WTC11 (cell line): ENCODE results near the gene S100A7. TPM values are rescaled to one million over a fixed set of nuclear protein-coding genes. Genes with fewer than 3 reads are reported as not detected.

ENCODE experiments used
- ATAC-seq: fragments of 200-7000 bp; cut with Tn5 transposase; 2 replicates; pipeline ENCODE4 v1.10.0; 2021; ENCODE audit warnings: mild to moderate bottlenecking, moderate library complexity
- CTCF ChIA-PET: fragments of 300-600 bp; sonication (Branson Sonifier 250); formaldehyde crosslinking; loops from one replicate; lab custom pipeline; 2021; ENCODE audit warnings: antibody characterized with exemption; lab: Charles Lee
- POLR2A ChIA-PET: fragments of 350-600 bp; sonication (Branson Sonifier 250); formaldehyde crosslinking; loops from one replicate; lab custom pipeline; 2021; ENCODE audit warnings: antibody characterized with exemption; lab: Charles Lee
- DNase-seq: peaks from one replicate; pipeline ENCODE4 v3.0.0; 2021; ENCODE audit warnings: low spot score
- H3K27ac Mint-ChIP-seq: 2 replicates; pipeline ENCODE4 v1.8.0; 2021; ENCODE audit warnings: mixed read lengths
- H3K27me3 Mint-ChIP-seq: 2 replicates; pipeline ENCODE4 v1.8.0; 2021; ENCODE audit warnings: low read depth, mild to moderate bottlenecking, moderate library complexity, mixed read lengths
- H3K36me3 Mint-ChIP-seq: 2 replicates; pipeline ENCODE4 v1.8.0; 2021; ENCODE audit warnings: mixed read lengths
- H3K4me1 Mint-ChIP-seq: 2 replicates; pipeline ENCODE4 v1.8.0; 2022; ENCODE audit warnings: mixed read lengths
- H3K4me3 Mint-ChIP-seq: 2 replicates; pipeline ENCODE4 v1.8.0; 2021; ENCODE audit warnings: mild to moderate bottlenecking, moderate library complexity, mixed read lengths
- H3K9me3 Mint-ChIP-seq: 2 replicates; pipeline ENCODE4 v1.8.0; 2021; ENCODE audit warnings: mixed read lengths
- ELF4 ChIP-seq: sonication (generic); formaldehyde crosslinking; IDR thresholded peaks from 2 replicates; pipeline ENCODE4 v1.8.1; 2022; ENCODE audit warnings: low read depth, mild to moderate bottlenecking, moderate library complexity, missing genetic modification reagents
- ETV6 ChIP-seq: sonication (generic); formaldehyde crosslinking; IDR thresholded peaks from 2 replicates; pipeline ENCODE4 v1.8.1; 2022; ENCODE audit warnings: mild to moderate bottlenecking, missing genetic modification reagents
- NR1H2 ChIP-seq: sonication (generic); formaldehyde crosslinking; IDR thresholded peaks from 2 replicates; pipeline ENCODE4 v1.9.0; 2021; ENCODE audit warnings: mild to moderate bottlenecking, moderate library complexity, missing genetic modification reagents
- RORB ChIP-seq: fragments of 250-450 bp; sonication (Bioruptor Pico); IDR thresholded peaks from 2 replicates; pipeline ENCODE4 v1.9.0; 2021; ENCODE audit warnings: mild to moderate bottlenecking
- SMAD3 ChIP-seq: sonication (generic); formaldehyde crosslinking; IDR thresholded peaks from 2 replicates; pipeline ENCODE4 v1.8.0; 2022; ENCODE audit warnings: missing genetic modification reagents, mild to moderate bottlenecking, borderline replicate concordance
- SOX15 ChIP-seq: fragments of 250-450 bp; sonication (Bioruptor Pico); IDR thresholded peaks from 2 replicates; pipeline ENCODE4 v1.9.0; 2021; ENCODE audit warnings: mild to moderate bottlenecking
- TEAD4 ChIP-seq: sonication (generic); formaldehyde crosslinking; IDR thresholded peaks from 2 replicates; pipeline ENCODE4 v1.8.0; 2022; ENCODE audit warnings: mild to moderate bottlenecking, missing genetic modification reagents
- ZNF423 ChIP-seq: fragments of 250-450 bp; sonication (Bioruptor Pico); IDR thresholded peaks from 2 replicates; pipeline ENCODE4 v2.1.2; 2022; ENCODE audit warnings: mild to moderate bottlenecking, moderate library complexity
- ZNF671 ChIP-seq: fragments of 250-450 bp; sonication (Bioruptor Pico); IDR thresholded peaks from 2 replicates; pipeline ENCODE4 v1.8.0; 2021; ENCODE audit warnings: mild to moderate bottlenecking
- total RNA-seq: library from RNA; stranded (reverse); gene quantifications from 3 replicates; pipeline ENCODE4 v1.2.3, GENCODE V29; 2021
- TF ChIP-seq, protein P1 (sequence below): sonication (generic); formaldehyde crosslinking; IDR thresholded peaks from 2 replicates; pipeline ENCODE4 v1.8.0; 2022; ENCODE audit warnings: mild to moderate bottlenecking, missing genetic modification reagents
- TF ChIP-seq, protein P2 (sequence below): fragments of 250-450 bp; sonication (Bioruptor Pico); IDR thresholded peaks from 2 replicates; pipeline ENCODE4 v1.9.0; 2021; ENCODE audit warnings: mild to moderate bottlenecking
- TF ChIP-seq, protein P3 (sequence below): fragments of 250-450 bp; sonication (Bioruptor Pico); IDR thresholded peaks from 2 replicates; pipeline ENCODE4 v2.1.2; 2022; ENCODE audit warnings: mild to moderate bottlenecking, moderate library complexity
- TF ChIP-seq, protein P4 (sequence below): sonication (generic); formaldehyde crosslinking; IDR thresholded peaks from 2 replicates; pipeline ENCODE4 v1.8.0; 2022; ENCODE audit warnings: mild to moderate bottlenecking, missing genetic modification reagents
- TF ChIP-seq, protein P5 (sequence below): sonication (generic); formaldehyde crosslinking; IDR thresholded peaks from 2 replicates; pipeline ENCODE4 v1.8.1; 2022; ENCODE audit warnings: missing genetic modification reagents, borderline replicate concordance
- TF ChIP-seq, protein P6 (sequence below): sonication (generic); formaldehyde crosslinking; IDR thresholded peaks from 2 replicates; pipeline ENCODE4 v1.8.1; 2022; ENCODE audit warnings: mild to moderate bottlenecking, missing genetic modification reagents, moderate library complexity, borderline replicate concordance
- TF ChIP-seq, protein P7 (sequence below): sonication (generic); formaldehyde crosslinking; IDR thresholded peaks from 2 replicates; pipeline ENCODE4 v1.8.1; 2023; ENCODE audit warnings: mild to moderate bottlenecking, missing genetic modification reagents

The S100A7 gene
- total RNA-seq, 1 experiment from 2014 or later, result not detected

DNA sequence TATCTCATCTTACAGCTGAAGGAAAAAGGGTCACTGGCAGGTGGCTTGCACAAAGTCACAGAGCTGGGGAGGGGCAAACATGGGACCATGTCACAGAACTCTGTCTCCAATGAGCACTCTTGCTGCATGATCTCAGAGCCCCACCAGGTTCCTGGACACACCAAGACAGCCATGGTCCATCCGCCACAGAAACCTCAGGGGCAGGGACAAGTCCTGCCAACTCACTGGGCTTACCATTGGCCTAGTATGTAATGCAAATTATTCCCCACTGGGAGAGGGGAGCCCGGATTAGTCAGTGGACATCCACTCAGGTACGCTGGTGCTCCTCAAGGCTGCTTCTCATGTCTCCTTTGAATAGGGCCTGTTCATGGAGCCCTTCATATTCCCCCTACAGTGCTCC is 29.9 kb downstream of the S100A7 start:
- Mint-ChIP-seq H3K27me3 (no peaks in the 10 kb centered on the region; the same call in 1 of the 2 replicates), H3K9me3 (no peaks in the 10 kb centered on the region), H3K4me3 (no peak overlapping the region), H3K4me1 (no peaks in the 10 kb centered on the region), H3K27ac (no peak overlapping the region), H3K36me3 (no peaks in the 10 kb centered on the region)
- ChIA-PET CTCF (interaction anchor here (1.0 to 1.1 kb wide), 2 partner anchors 64 to 65 kb away, joined by 3 to 6 read pairs; no protein-coding TSS in a partner anchor), POLR2A (no interaction called here)
- ATAC-seq (no peak), DNase-seq (no peak)
- TF ChIP-seq, protein P1, sequence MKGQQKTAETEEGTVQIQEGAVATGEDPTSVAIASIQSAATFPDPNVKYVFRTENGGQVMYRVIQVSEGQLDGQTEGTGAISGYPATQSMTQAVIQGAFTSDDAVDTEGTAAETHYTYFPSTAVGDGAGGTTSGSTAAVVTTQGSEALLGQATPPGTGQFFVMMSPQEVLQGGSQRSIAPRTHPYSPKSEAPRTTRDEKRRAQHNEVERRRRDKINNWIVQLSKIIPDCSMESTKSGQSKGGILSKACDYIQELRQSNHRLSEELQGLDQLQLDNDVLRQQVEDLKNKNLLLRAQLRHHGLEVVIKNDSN, result no peak
- TF ChIP-seq RORB (no peak), ETV6 (CRISPR knock-in tag) (no peak), ZNF671 (CRISPR knock-in tag) (no peak), SOX15 (CRISPR knock-in tag) (no peak), ZNF423 (CRISPR knock-in tag) (no peak), ELF4 (CRISPR knock-in tag) (no peak), SMAD3 (CRISPR knock-in tag) (no peak), NR1H2 (CRISPR knock-in tag) (no peak), TEAD4 (CRISPR knock-in tag) (no peak)
- TF ChIP-seq, protein P2, sequence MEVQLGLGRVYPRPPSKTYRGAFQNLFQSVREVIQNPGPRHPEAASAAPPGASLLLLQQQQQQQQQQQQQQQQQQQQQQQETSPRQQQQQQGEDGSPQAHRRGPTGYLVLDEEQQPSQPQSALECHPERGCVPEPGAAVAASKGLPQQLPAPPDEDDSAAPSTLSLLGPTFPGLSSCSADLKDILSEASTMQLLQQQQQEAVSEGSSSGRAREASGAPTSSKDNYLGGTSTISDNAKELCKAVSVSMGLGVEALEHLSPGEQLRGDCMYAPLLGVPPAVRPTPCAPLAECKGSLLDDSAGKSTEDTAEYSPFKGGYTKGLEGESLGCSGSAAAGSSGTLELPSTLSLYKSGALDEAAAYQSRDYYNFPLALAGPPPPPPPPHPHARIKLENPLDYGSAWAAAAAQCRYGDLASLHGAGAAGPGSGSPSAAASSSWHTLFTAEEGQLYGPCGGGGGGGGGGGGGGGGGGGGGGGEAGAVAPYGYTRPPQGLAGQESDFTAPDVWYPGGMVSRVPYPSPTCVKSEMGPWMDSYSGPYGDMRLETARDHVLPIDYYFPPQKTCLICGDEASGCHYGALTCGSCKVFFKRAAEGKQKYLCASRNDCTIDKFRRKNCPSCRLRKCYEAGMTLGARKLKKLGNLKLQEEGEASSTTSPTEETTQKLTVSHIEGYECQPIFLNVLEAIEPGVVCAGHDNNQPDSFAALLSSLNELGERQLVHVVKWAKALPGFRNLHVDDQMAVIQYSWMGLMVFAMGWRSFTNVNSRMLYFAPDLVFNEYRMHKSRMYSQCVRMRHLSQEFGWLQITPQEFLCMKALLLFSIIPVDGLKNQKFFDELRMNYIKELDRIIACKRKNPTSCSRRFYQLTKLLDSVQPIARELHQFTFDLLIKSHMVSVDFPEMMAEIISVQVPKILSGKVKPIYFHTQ (CRISPR knock-in tag), result no peak
- TF ChIP-seq, protein P3, sequence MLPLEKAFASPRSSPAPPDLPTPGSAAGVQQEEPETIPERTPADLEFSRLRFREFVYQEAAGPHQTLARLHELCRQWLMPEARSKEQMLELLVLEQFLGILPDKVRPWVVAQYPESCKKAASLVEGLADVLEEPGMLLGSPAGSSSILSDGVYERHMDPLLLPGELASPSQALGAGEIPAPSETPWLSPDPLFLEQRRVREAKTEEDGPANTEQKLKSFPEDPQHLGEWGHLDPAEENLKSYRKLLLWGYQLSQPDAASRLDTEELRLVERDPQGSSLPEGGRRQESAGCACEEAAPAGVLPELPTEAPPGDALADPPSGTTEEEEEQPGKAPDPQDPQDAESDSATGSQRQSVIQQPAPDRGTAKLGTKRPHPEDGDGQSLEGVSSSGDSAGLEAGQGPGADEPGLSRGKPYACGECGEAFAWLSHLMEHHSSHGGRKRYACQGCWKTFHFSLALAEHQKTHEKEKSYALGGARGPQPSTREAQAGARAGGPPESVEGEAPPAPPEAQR (CRISPR knock-in tag), result no peak
- TF ChIP-seq, protein P4, sequence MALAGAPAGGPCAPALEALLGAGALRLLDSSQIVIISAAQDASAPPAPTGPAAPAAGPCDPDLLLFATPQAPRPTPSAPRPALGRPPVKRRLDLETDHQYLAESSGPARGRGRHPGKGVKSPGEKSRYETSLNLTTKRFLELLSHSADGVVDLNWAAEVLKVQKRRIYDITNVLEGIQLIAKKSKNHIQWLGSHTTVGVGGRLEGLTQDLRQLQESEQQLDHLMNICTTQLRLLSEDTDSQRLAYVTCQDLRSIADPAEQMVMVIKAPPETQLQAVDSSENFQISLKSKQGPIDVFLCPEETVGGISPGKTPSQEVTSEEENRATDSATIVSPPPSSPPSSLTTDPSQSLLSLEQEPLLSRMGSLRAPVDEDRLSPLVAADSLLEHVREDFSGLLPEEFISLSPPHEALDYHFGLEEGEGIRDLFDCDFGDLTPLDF (CRISPR knock-in tag), result no peak
- TF ChIP-seq, protein P5, sequence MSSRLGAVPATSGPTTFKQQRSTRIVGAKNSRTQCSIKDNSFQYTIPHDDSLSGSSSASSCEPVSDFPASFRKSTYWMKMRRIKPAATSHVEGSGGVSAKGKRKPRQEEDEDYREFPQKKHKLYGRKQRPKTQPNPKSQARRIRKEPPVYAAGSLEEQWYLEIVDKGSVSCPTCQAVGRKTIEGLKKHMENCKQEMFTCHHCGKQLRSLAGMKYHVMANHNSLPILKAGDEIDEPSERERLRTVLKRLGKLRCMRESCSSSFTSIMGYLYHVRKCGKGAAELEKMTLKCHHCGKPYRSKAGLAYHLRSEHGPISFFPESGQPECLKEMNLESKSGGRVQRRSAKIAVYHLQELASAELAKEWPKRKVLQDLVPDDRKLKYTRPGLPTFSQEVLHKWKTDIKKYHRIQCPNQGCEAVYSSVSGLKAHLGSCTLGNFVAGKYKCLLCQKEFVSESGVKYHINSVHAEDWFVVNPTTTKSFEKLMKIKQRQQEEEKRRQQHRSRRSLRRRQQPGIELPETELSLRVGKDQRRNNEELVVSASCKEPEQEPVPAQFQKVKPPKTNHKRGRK (CRISPR knock-in tag), result no peak
- TF ChIP-seq, protein P6, sequence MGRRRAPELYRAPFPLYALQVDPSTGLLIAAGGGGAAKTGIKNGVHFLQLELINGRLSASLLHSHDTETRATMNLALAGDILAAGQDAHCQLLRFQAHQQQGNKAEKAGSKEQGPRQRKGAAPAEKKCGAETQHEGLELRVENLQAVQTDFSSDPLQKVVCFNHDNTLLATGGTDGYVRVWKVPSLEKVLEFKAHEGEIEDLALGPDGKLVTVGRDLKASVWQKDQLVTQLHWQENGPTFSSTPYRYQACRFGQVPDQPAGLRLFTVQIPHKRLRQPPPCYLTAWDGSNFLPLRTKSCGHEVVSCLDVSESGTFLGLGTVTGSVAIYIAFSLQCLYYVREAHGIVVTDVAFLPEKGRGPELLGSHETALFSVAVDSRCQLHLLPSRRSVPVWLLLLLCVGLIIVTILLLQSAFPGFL (CRISPR knock-in tag), result no peak
- TF ChIP-seq, protein P7, sequence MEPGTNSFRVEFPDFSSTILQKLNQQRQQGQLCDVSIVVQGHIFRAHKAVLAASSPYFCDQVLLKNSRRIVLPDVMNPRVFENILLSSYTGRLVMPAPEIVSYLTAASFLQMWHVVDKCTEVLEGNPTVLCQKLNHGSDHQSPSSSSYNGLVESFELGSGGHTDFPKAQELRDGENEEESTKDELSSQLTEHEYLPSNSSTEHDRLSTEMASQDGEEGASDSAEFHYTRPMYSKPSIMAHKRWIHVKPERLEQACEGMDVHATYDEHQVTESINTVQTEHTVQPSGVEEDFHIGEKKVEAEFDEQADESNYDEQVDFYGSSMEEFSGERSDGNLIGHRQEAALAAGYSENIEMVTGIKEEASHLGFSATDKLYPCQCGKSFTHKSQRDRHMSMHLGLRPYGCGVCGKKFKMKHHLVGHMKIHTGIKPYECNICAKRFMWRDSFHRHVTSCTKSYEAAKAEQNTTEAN (CRISPR knock-in tag), result no peak
